Suprapubic skin (tissue), 4 donors: ENCODE measurements around the gene ETV3L.

Experiments
- CTCF ChIP-seq, 2 donors: fragments of 200-600 bp in 1 of 2; fragments of 450-650 bp in 1 of 2; sonication (generic) in 1 of 2; IDR thresholded peaks; one replicate each; pipeline ENCODE4 v1.5.1; 2016 to 2019; ENCODE audit warnings: antibody characterized with exemption in 2 of 2, mild to moderate bottlenecking in 1 of 2, moderate library complexity in 1 of 2
- EP300 ChIP-seq: sonication (generic); formaldehyde crosslinking; IDR thresholded peaks from one replicate; pipeline ENCODE4 v1.6.1; 2017; ENCODE audit warnings: antibody characterized with exemption
- POLR2A ChIP-seq, 2 donors: fragments of 450-650 bp; IDR thresholded peaks; one replicate each; pipeline ENCODE4 v1.6.1; 2017; ENCODE audit warnings: antibody characterized with exemption in 2 of 2, mild to moderate bottlenecking in 2 of 2, moderate library complexity in 2 of 2
- POLR2AphosphoS5 ChIP-seq, 3 donors: sonication (generic); formaldehyde crosslinking; IDR thresholded peaks; one replicate each; pipeline ENCODE4 v1.6.1; 2017; ENCODE audit warnings: antibody characterized with exemption in 3 of 3

DNA sequence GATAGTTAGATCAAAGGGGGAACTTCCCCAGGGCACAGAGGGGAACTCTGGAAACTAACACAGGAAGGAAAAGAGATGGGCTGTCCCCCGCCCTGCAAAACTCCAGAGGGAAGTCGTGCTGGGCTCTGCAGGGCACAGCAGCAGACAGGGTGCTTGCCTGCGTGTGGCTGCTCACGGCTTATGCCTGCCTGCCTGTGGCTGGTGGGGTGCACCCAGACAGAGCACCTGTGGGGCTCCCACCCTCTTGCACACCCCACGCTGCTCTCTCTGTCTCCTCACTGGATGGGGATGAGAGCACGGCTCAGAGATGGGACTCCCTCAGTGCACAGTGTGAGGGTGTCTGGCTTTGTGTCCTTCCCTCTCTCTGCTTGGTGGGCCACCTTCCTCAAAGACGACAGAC is 13.5 kb upstream of the ETV3L start:
- TF ChIP-seq CTCF (IDR thresholded peaks at IDR 0.05) (no peak), POLR2A (IDR thresholded peaks at IDR 0.05) (no peak), EP300 (no peak), POLR2AphosphoS5 (IDR thresholded peaks at IDR 0.05) (no peak)
